ENCODE measurements around the gene CLDN25.
A peak's percentile ranks its signal among the peaks of the same experiment; 100 is the strongest.
"Not testable (repeated sequence)": the region's sequence is repeated elsewhere in the genome, so short reads cannot be mapped to it uniquely, and the experiment has no call there.

Gene CLDN25

GRCh38 chr11:113781682-113782081 lies 2.1 kb downstream of the CLDN25 start:
- DNase-seq (ENCODE audit: low read depth): no peak
- no peak overlapping the region for H3K4me3 ChIP-seq (ENCODE audit: control insufficient read depth, low read depth, low read length)
- TF ChIP-seq, protein P1, sequence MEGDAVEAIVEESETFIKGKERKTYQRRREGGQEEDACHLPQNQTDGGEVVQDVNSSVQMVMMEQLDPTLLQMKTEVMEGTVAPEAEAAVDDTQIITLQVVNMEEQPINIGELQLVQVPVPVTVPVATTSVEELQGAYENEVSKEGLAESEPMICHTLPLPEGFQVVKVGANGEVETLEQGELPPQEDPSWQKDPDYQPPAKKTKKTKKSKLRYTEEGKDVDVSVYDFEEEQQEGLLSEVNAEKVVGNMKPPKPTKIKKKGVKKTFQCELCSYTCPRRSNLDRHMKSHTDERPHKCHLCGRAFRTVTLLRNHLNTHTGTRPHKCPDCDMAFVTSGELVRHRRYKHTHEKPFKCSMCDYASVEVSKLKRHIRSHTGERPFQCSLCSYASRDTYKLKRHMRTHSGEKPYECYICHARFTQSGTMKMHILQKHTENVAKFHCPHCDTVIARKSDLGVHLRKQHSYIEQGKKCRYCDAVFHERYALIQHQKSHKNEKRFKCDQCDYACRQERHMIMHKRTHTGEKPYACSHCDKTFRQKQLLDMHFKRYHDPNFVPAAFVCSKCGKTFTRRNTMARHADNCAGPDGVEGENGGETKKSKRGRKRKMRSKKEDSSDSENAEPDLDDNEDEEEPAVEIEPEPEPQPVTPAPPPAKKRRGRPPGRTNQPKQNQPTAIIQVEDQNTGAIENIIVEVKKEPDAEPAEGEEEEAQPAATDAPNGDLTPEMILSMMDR (IDR thresholded peaks at IDR 0.05; ENCODE audit: control insufficient read depth, insufficient read depth, low read depth, low read length, missing control alignments): no peak

- no peak overlapping the region for H3K4me3 ChIP-seq (ENCODE audit: control insufficient read depth, low read depth, low read length)
- TF ChIP-seq, protein P1 (IDR thresholded peaks at IDR 0.05; ENCODE audit: control insufficient read depth, insufficient read depth, low read depth, low read length, missing control alignments): no peak
- no peak for DNase-seq (ENCODE audit: low read depth)
These were observed 2.5 kb downstream of the CLDN25 start for GRCh38 chr11:113782134-113782533.

- DNase-seq (ENCODE audit: low read depth): not testable (repeated sequence)
These were observed 9.4 kb downstream of the CLDN25 start for GRCh38 chr11:113789016-113789415.

GRCh38 chr11:113789675-113790320 lies 10.2 kb downstream of the CLDN25 start:
- TF ChIP-seq, protein P1 (IDR thresholded peaks at IDR 0.05; ENCODE audit: control insufficient read depth, insufficient read depth, low read depth, low read length, missing control alignments): no peak
- no peak for DNase-seq (ENCODE audit: low read depth)
- no peak overlapping the region for H3K4me3 ChIP-seq (ENCODE audit: control insufficient read depth, low read depth, low read length)

More at GRCh38 chr11:113789016-113789415, 9.4 kb downstream of the CLDN25 start:
- H3K4me3 ChIP-seq (ENCODE audit: control insufficient read depth, low read depth, low read length): not testable (repeated sequence)

DNA sequence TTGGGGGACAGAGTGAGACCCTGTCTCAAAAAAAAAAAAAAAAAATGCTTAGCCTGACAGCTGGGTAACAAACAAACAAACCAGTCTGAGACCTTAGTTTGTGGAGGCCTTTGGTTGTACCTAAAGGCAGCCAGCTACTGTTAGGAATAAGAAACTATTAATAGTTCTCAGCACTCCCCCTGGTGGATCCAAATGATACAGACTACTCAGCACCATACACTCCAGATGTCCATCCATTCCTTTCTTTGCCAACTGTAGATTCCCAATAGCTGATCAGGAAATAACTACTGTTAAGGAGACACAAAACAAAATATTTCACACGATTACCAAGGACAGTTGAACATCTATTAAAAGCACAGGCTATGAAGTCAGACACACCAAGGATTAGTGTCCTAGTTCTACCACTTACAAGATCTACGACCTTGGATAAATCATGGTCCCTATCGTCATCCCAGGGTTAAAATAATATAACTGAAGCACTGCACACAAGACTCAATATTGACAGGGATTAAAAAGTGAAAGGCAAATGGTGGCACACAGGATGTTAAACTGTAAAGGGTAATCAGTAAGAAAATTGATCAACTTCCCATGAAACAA lies 17.2 kb downstream of the CLDN25 start:
- no peak overlapping the region for H3K4me3 ChIP-seq (ENCODE audit: control insufficient read depth, low read depth, low read length)
- TF ChIP-seq, protein P1 (IDR thresholded peaks at IDR 0.05; ENCODE audit: control insufficient read depth, insufficient read depth, low read depth, low read length, missing control alignments): peak; percentile 70
- no peak for DNase-seq (ENCODE audit: low read depth)

DNA sequence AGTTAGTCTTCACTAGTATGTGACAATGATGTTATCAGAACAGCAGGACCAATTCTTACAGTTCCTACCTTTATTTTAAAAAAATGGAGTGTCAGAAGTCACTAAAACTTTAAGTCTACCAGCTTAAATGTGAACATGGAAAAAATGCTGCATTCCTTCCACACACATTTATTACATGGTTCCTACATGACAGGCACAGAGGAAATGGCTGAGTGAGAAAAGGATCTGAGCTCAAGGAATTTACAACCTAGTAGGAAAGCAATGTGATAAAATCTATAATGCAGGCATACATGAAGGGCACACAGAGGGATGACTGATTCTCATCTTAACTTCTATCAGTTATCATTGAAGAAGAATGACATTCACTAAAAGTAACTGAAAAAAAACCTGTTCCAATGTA lies 23.0 kb downstream of the CLDN25 start:
- no peak overlapping the region for H3K4me3 ChIP-seq (ENCODE audit: control insufficient read depth, low read depth, low read length)
- TF ChIP-seq, protein P1 (IDR thresholded peaks at IDR 0.05; ENCODE audit: control insufficient read depth, insufficient read depth, low read depth, low read length, missing control alignments): no peak
- DNase-seq (ENCODE audit: low read depth): no peak

DNA sequence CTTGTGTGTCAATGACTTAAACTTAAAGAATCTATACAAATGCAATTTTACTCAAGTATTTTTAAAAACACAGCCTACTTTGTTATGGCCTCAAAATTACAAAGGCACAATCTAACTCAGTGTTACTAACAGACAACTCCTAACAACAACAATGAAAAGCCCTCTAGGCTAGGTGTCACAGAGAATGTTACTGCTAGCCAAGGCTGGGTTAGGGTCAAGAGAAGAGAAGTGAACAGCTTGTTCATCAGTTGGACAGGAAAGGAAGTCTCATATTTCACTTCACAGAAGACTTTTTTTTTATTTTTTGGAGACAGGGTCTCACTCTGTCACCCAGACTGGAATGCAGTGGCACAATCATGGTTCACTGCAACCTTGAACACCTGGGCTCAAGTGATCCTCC lies 26.0 kb downstream of the CLDN25 start:
- DNase-seq (ENCODE audit: low read depth): no peak
- no peak overlapping the region for H3K4me3 ChIP-seq (ENCODE audit: control insufficient read depth, low read depth, low read length)
- TF ChIP-seq, protein P1 (IDR thresholded peaks at IDR 0.05; ENCODE audit: control insufficient read depth, insufficient read depth, low read depth, low read length, missing control alignments): no peak

Measured in AG09309 (cell line).